HCT116 (cell line): Measurements from ENCODE around the gene NKG7. TPM values are rescaled to one million over a fixed set of nuclear protein-coding genes. Genes with fewer than 3 reads are reported as not detected.

Experiments
- ATAC-seq: fragments of 200-7000 bp; cut with Tn5 transposase; 2 replicates; pipeline ENCODE4 v1.9.1; 2020; ENCODE audit warnings: mild to moderate bottlenecking, moderate library complexity
- BruUV-seq: library from RNA; stranded (reverse); fragments of 400-500 nt; replicated peaks from 2 replicates; lab custom pipeline; 2021; lab: Mats Ljungman, UMichigan
- CTCF ChIA-PET: fragments of 300-600 bp; sonication (Branson Sonifier 250); formaldehyde crosslinking; loops from one replicate; lab custom pipeline; 2021; ENCODE audit warnings: antibody characterized with exemption; lab: Charles Lee
- POLR2A ChIA-PET: fragments of 300-600, 350-600 bp; sonication (Branson Sonifier 250); formaldehyde crosslinking; loops from one replicate; lab custom pipeline; 2021; ENCODE audit warnings: antibody characterized with exemption; lab: Charles Lee
- RAD21 ChIA-PET, 2 experiments: fragments of 300-600 bp; sonication (Branson Sonifier 250); formaldehyde crosslinking; loops; one replicate each; lab custom pipeline; 2023; ENCODE audit warnings: low total read pairs in 2 of 2; ENCODE audit not compliant: uncharacterized antibody in 2 of 2, unreplicated experiment in 2 of 2, low non-redundant PET in 1 of 2; lab: Charles Lee
- DNase-seq: peaks from one replicate; pipeline ENCODE4 v3.0.0-alpha.2; 2010; ENCODE audit warnings: low read depth, low spot score
- H2AFZ ChIP-seq: fragments of 200-600 bp; shearing (Covaris generic), sonication (generic); 2 replicates; pipeline ENCODE4 v1.6.1; 2017; ENCODE audit warnings: low read depth, mixed run types, mixed read lengths, antibody characterized with exemption, low read length; ENCODE audit not compliant: poor library complexity, severe bottlenecking
- H3K27ac ChIP-seq: 2 replicates; pipeline ENCODE4 v1.5.1; 2012; ENCODE audit warnings: low read depth, low read length
- H3K27me3 ChIP-seq: fragments of 200-600 bp; sonication (generic); 2 replicates; pipeline ENCODE4 v1.6.1; 2016; ENCODE audit warnings: mixed run types, low read length, mixed read lengths; ENCODE audit not compliant: insufficient read depth
- H3K36me3 ChIP-seq, 2 experiments: fragments of 200-500 bp in 1 of 2; fragments of 200-600 bp in 1 of 2; sonication (Bioruptor generic) in 1 of 2; sonication (generic) in 1 of 2; 2 replicates each; pipeline versions ENCODE4 v1.5.1 to v1.6.1; 2014 to 2016; ENCODE audit warnings: low read length in 2 of 2, inconsistent platforms in 1 of 2, mixed read lengths in 1 of 2, mixed run types in 1 of 2; ENCODE audit not compliant: insufficient read depth in 2 of 2, control insufficient read depth in 1 of 2
- H3K4me1 ChIP-seq, 2 experiments: fragments of 200-600 bp in 1 of 2; sonication (generic) in 1 of 2; 2 replicates each; pipeline versions ENCODE4 v1.5.1 to v1.6.1; 2012 to 2017; ENCODE audit warnings: low read length in 2 of 2, inconsistent platforms in 1 of 2, mild to moderate bottlenecking in 1 of 2, mixed read lengths in 1 of 2, mixed run types in 1 of 2, moderate library complexity in 1 of 2; ENCODE audit not compliant: insufficient read depth in 2 of 2, control insufficient read depth in 1 of 2
- H3K4me2 ChIP-seq: fragments of 200-600 bp; sonication (generic); 2 replicates; pipeline ENCODE4 v1.6.1; 2017; ENCODE audit warnings: mixed run types, low read length, mixed read lengths
- H3K4me3 ChIP-seq, 2 experiments: fragments of 200-600 bp in 1 of 2; sonication (generic) in 1 of 2; replicated peaks in 1 of 2; 2 replicates each; pipeline ENCODE4 v1.5.1; 2011 to 2016; ENCODE audit warnings: low read length in 2 of 2, control low read depth in 1 of 2, low read depth in 1 of 2, mild to moderate bottlenecking in 1 of 2, mixed read lengths in 1 of 2, mixed run types in 1 of 2
- H3K79me2 ChIP-seq: fragments of 200-600 bp; sonication (generic); 2 replicates; pipeline ENCODE4 v1.6.1; 2017; ENCODE audit warnings: mild to moderate bottlenecking, mixed run types, low read length, moderate library complexity, mixed read lengths; ENCODE audit not compliant: insufficient read depth
- H3K9ac ChIP-seq: fragments of 200-600 bp; sonication (generic); 2 replicates; pipeline ENCODE4 v1.6.1; 2016; ENCODE audit warnings: low read length, mixed read lengths
- H3K9me2 ChIP-seq: fragments of 200-600 bp; sonication (generic), shearing (Covaris generic); 2 replicates; pipeline ENCODE4 v1.6.1; 2017; ENCODE audit warnings: mixed run types, mild to moderate bottlenecking, moderate library complexity; ENCODE audit not compliant: insufficient read depth
- H3K9me3 ChIP-seq, 2 experiments: fragments of 200-500 bp in 1 of 2; fragments of 200-600 bp in 1 of 2; sonication (Bioruptor generic) in 1 of 2; sonication (generic) in 1 of 2; 2 replicates each; pipeline ENCODE4 v1.6.1; 2014 to 2017; ENCODE audit warnings: low read length in 2 of 2, mixed read lengths in 2 of 2, inconsistent platforms in 1 of 2, low read depth in 1 of 2, mild to moderate bottlenecking in 1 of 2, mixed run types in 1 of 2, moderate library complexity in 1 of 2; ENCODE audit not compliant: control insufficient read depth in 1 of 2, insufficient read depth in 1 of 2
- H4K20me1 ChIP-seq: fragments of 200-600 bp; sonication (generic), shearing (Covaris generic); 2 replicates; pipeline ENCODE4 v1.6.1; 2017; ENCODE audit warnings: mixed run types, mild to moderate bottlenecking, moderate library complexity; ENCODE audit not compliant: insufficient read depth
- ATF3 ChIP-seq: IDR thresholded peaks from 2 replicates; pipeline ENCODE4 v1.6.1; 2012
- CTCF ChIP-seq, 3 experiments: fragments of 200-600 bp in 1 of 3; sonication (generic) in 1 of 3; IDR thresholded peaks in 2 of 3; conservative IDR thresholded peaks in 1 of 3; 2 replicates each; pipeline ENCODE4 v1.5.1; 2012 to 2017; ENCODE audit warnings: low read depth in 2 of 3, low read length in 2 of 3, antibody characterized with exemption in 1 of 3, borderline replicate concordance in 1 of 3, control low read depth in 1 of 3, mild to moderate bottlenecking in 1 of 3, mixed read lengths in 1 of 3, mixed run types in 1 of 3, moderate library complexity in 1 of 3; ENCODE audit not compliant: insufficient read depth in 1 of 3
- EGR1 ChIP-seq: IDR thresholded peaks from 2 replicates; pipeline ENCODE4 v1.6.1; 2012; ENCODE audit warnings: low read depth
- ELF1 ChIP-seq: IDR thresholded peaks from 2 replicates; pipeline ENCODE4 v1.6.1; 2012; ENCODE audit warnings: low read depth, borderline replicate concordance
- EZH2 ChIP-seq: fragments of 200-600 bp; sonication (generic); IDR thresholded peaks from 2 replicates; pipeline ENCODE4 v1.6.1; 2017; ENCODE audit warnings: antibody characterized with exemption, mixed run types
- EZH2phosphoT487 ChIP-seq: fragments of 200-600 bp; IDR thresholded peaks from 2 replicates; pipeline ENCODE4 v1.6.1; 2018; ENCODE audit warnings: antibody characterized with exemption, borderline replicate concordance
- FOSL1 ChIP-seq: IDR thresholded peaks from 2 replicates; pipeline ENCODE4 v1.6.1; 2012; ENCODE audit warnings: low read depth
- MAX ChIP-seq: IDR thresholded peaks from 2 replicates; pipeline ENCODE4 v1.6.1; 2012
- POLR2A ChIP-seq: IDR thresholded peaks from 2 replicates; pipeline ENCODE4 v1.7.0; 2011; ENCODE audit warnings: borderline replicate concordance; ENCODE audit not compliant: insufficient read depth, insufficient read length; ENCODE audit errors: extremely low read depth
- RAD21 ChIP-seq: IDR thresholded peaks from 2 replicates; pipeline ENCODE4 v1.6.1; 2012; ENCODE audit warnings: low read depth, mild to moderate bottlenecking
- REST ChIP-seq: IDR thresholded peaks from 2 replicates; pipeline ENCODE4 v1.6.1; 2012; ENCODE audit warnings: low read depth
- SIN3A ChIP-seq: IDR thresholded peaks from 2 replicates; pipeline ENCODE4 v1.6.1; 2012; ENCODE audit warnings: low read depth
- SRF ChIP-seq: IDR thresholded peaks from 2 replicates; pipeline ENCODE4 v1.6.1; 2012; ENCODE audit warnings: low read depth
- TCF7L2 ChIP-seq: IDR thresholded peaks from 2 replicates; pipeline ENCODE4 v1.7.0; 2011; ENCODE audit warnings: borderline replicate concordance, inconsistent platforms; ENCODE audit not compliant: insufficient read depth, insufficient read length; ENCODE audit errors: extremely low read depth
- ZNF274 ChIP-seq: fragments of 200-500 bp; sonication (Bioruptor generic); IDR thresholded peaks from 2 replicates; pipeline ENCODE4 v1.6.1; 2014; ENCODE audit warnings: mild to moderate bottlenecking, low read depth, low read length, inconsistent platforms
- intact Hi-C: fragments of 100-400 bp; cut with micrococcal nuclease; formaldehyde crosslinking; loops from 2 replicates; pipeline ENCODE4 v1.10.0; 2022
- total RNA-seq: library from RNA; stranded (reverse); gene quantifications from one replicate; pipeline ENCODE4 v1.2.1, GENCODE V29; 2021; ENCODE audit not compliant: unreplicated experiment

NKG7 gene
- total RNA-seq, 1 experiment from 2014 or later: not detected

GRCh38 chr19:51392701-51393100 is 20.2 kb upstream of the NKG7 start:
- Histone ChIP-seq H3K9ac (no peak overlapping the region), H3K27me3 (no peaks in the 10 kb centered on the region), H3K9me2 (no peaks in the 10 kb centered on the region), H2AFZ (no peak overlapping the region), H3K79me2 (peaks cover 4% of the 10 kb centered on the region; the same call in 1 of the 2 replicates), H4K20me1 (no peaks in the 10 kb centered on the region), H3K36me3 (no peaks in the 10 kb centered on the region), H3K9me3 (no peaks in the 10 kb centered on the region), H3K4me3 (no peak overlapping the region), H3K4me1 (peaks cover 6 to 25% of the 10 kb centered on the region in 2 experiments; a peak in 3 of 4 replicates), H3K4me2 (no peak overlapping the region), H3K27ac (no peak overlapping the region)
- BruUV-seq: no TSS peak
- CTCF ChIA-PET: no interaction called here
- no peak for ATAC-seq
- no peak for DNase-seq
- intact Hi-C loops: no loop called here
- TF ChIP-seq EGR1: no peak
- no peak for TF ChIP-seq ATF3
- no peak for TF ChIP-seq SRF
- TF ChIP-seq MAX: no peak
- TF ChIP-seq ELF1: no peak
- no peak for TF ChIP-seq CTCF (IDR thresholded peaks at IDR 0.05 in 2 of 3, conservative IDR thresholded peaks at IDR 0.05 in 1 of 3; ENCODE audit: borderline replicate concordance in 1 of 3, insufficient read depth in 1 of 3, low read depth in 2 of 3, low read length in 2 of 3)
- no peak for TF ChIP-seq POLR2A
- TF ChIP-seq FOSL1: no peak
- TF ChIP-seq RAD21: no peak
- TF ChIP-seq TCF7L2: no peak
- TF ChIP-seq SIN3A: no peak
- TF ChIP-seq ZNF274: no peak
- no peak for TF ChIP-seq EZH2
- no peak for TF ChIP-seq REST
- no peak for TF ChIP-seq EZH2phosphoT487
- RAD21 ChIA-PET: no interaction called here
- POLR2A ChIA-PET: no interaction called here
